DOHH2 (cell line): ENCODE results near the gene KCNA3.

Experiments
- H3F3A ChIP-seq: fragments of 200-600 bp; sonication (generic), shearing (Covaris generic); 2 replicates; pipeline ENCODE4 v1.6.0; 2016; ENCODE audit warnings: antibody characterized with exemption, mild to moderate bottlenecking; ENCODE audit not compliant: control insufficient read depth, insufficient read depth
- H3K27ac ChIP-seq: fragments of 200-600 bp; sonication (generic); 2 replicates; pipeline ENCODE4 v1.5.1; 2014; ENCODE audit warnings: low read depth, mild to moderate bottlenecking, low read length, moderate library complexity
- H3K27me3 ChIP-seq: fragments of 200-600 bp; sonication (generic); 2 replicates; pipeline ENCODE4 v1.6.1; 2014; ENCODE audit warnings: mild to moderate bottlenecking, low read length, mixed read lengths; ENCODE audit not compliant: control insufficient read depth
- H3K36me3 ChIP-seq: fragments of 200-600 bp; sonication (generic); 2 replicates; pipeline ENCODE4 v1.6.1; 2014; ENCODE audit warnings: mild to moderate bottlenecking, low read length, moderate library complexity, mixed read lengths; ENCODE audit not compliant: control insufficient read depth
- H3K4me1 ChIP-seq: fragments of 200-600 bp; sonication (generic); 2 replicates; pipeline ENCODE4 v1.6.1; 2014; ENCODE audit warnings: mild to moderate bottlenecking, low read length, mixed read lengths; ENCODE audit not compliant: control insufficient read depth
- H3K4me2 ChIP-seq: fragments of 200-600 bp; sonication (generic); 2 replicates; pipeline ENCODE4 v1.6.0; 2014; ENCODE audit warnings: mild to moderate bottlenecking, low read length, moderate library complexity
- H3K4me3 ChIP-seq: fragments of 200-600 bp; sonication (generic); 2 replicates; pipeline ENCODE4 v1.5.1; 2014; ENCODE audit warnings: mild to moderate bottlenecking, low read length, mixed read lengths
- H3K79me2 ChIP-seq: fragments of 200-600 bp; sonication (generic); 2 replicates; pipeline ENCODE4 v1.6.1; 2014; ENCODE audit warnings: mild to moderate bottlenecking, low read length, mixed read lengths; ENCODE audit not compliant: control insufficient read depth
- H3K9me2 ChIP-seq: fragments of 200-600 bp; sonication (generic); replicated peaks from 2 replicates; pipeline ENCODE4 v1.6.1; 2014; ENCODE audit warnings: mild to moderate bottlenecking, low read length, mixed read lengths; ENCODE audit not compliant: control insufficient read depth
- H3K9me3 ChIP-seq: fragments of 200-600 bp; sonication (generic); 2 replicates; pipeline ENCODE4 v1.6.1; 2014; ENCODE audit warnings: antibody characterized with exemption, low read length, mixed read lengths; ENCODE audit not compliant: control insufficient read depth, insufficient read depth
- H4K20me1 ChIP-seq: fragments of 200-600 bp; sonication (generic); 2 replicates; pipeline ENCODE4 v1.6.0; 2014; ENCODE audit warnings: low read depth, mild to moderate bottlenecking, antibody characterized with exemption, low read length, moderate library complexity; ENCODE audit not compliant: control insufficient read depth, insufficient read depth
- EZH2phosphoT487 ChIP-seq: fragments of 200-600 bp; sonication (generic); IDR thresholded peaks from 2 replicates; pipeline ENCODE4 v1.6.1; 2017; ENCODE audit warnings: borderline replicate concordance, mild to moderate bottlenecking, antibody characterized with exemption, low read length, moderate library complexity, mixed read lengths
- TF ChIP-seq, protein P1 (sequence below): fragments of 200-600 bp; sonication (generic); IDR thresholded peaks from one replicate; pipeline ENCODE4 v1.5.1; 2014; ENCODE audit warnings: antibody characterized with exemption, mild to moderate bottlenecking, low read depth, low read length; ENCODE audit not compliant: poor library complexity, severe bottlenecking

The KCNA3 gene

DNA sequence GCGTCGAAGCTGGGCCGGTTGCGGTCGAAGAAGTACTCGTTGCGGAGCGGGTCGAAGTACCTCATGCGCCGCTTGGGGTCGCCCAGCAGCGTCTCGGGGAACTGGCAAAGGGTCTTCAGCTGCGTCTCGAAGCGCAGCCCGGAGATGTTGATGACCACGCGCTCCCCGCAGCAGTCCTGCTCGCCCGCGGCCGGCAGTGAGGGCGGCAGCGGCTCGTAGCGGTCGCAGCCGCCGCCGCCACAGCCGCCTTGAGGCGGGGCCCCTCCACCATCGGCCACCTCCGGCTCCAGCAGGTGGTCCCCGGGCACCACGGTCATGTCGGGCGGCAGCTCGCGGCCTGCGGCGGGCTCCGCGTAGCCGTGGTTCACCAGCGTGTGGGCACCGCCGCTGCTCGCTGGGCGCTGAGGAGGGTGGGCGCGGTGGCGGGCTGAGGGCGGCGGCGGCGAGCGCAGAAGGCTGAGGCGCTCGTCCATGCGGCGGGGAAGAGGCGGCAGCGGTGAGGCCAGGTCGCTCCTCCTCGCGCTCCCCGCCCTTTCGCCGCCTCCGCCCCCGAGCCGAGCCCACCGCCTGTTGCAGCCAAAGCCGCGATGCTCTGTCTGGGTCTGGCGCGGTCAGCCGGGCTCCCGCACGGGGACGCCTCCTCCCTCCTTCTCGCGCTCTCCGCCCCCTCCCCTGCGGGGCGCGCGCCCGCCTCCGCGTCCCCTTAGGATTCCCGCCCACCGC lies at the start of gene KCNA3:
Gene KCNA3, minus strand, starts transcription at position 604 of the 723 bp plus-strand sequence. Its CDS starts 131 bp downstream, at position 473.
- H3K9me3 ChIP-seq, result no peaks in the 10 kb centered on the region
- H3K4me2 ChIP-seq, result peak within 1 kb of the TSS; percentile 79
- no peak for TF ChIP-seq EZH2phosphoT487
- TF ChIP-seq, protein P1, sequence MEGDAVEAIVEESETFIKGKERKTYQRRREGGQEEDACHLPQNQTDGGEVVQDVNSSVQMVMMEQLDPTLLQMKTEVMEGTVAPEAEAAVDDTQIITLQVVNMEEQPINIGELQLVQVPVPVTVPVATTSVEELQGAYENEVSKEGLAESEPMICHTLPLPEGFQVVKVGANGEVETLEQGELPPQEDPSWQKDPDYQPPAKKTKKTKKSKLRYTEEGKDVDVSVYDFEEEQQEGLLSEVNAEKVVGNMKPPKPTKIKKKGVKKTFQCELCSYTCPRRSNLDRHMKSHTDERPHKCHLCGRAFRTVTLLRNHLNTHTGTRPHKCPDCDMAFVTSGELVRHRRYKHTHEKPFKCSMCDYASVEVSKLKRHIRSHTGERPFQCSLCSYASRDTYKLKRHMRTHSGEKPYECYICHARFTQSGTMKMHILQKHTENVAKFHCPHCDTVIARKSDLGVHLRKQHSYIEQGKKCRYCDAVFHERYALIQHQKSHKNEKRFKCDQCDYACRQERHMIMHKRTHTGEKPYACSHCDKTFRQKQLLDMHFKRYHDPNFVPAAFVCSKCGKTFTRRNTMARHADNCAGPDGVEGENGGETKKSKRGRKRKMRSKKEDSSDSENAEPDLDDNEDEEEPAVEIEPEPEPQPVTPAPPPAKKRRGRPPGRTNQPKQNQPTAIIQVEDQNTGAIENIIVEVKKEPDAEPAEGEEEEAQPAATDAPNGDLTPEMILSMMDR, result no peak
- H4K20me1 ChIP-seq, result no peaks in the 10 kb centered on the region
- H3K36me3 ChIP-seq, result no peaks in the 10 kb centered on the region
- H3K79me2 ChIP-seq, result peaks cover 11% of the 10 kb centered on the region
- peaks cover 10% of the 10 kb centered on the region for H3F3A ChIP-seq
- no peaks in the 10 kb centered on the region for H3K9me2 ChIP-seq
- H3K4me1 ChIP-seq, result peaks cover 77% of the 10 kb centered on the region
- H3K27me3 ChIP-seq, result no peaks in the 10 kb centered on the region
- no peak within 1 kb of the TSS for H3K27ac ChIP-seq
- peak within 1 kb of the TSS; percentile 74 for H3K4me3 ChIP-seq

DNA sequence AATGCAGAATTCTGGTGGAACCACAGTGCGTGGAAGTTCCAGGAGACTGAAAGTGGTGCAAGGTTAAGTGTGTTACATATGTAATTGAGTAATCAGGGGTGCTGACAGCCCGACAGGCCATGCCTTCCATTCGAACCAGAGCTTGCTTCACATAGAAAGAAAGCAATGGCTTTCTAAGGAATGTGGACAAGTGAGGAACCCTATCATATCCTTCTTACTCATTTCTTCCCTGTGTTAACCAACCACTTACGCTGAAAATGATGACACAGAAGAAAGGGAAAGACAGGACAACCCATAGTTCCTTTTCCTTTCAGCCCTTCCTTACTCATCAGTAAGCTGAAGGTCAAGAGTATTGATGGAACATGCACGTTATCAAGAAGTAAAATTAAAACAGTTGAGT lies 48.1 kb upstream of the KCNA3 start:
- peaks cover 21% of the 10 kb centered on the region for H3F3A ChIP-seq
- no peaks in the 10 kb centered on the region for H3K9me3 ChIP-seq
- H3K4me3 ChIP-seq, result no peak overlapping the region
- H3K9me2 ChIP-seq, result no peaks in the 10 kb centered on the region
- H3K4me2 ChIP-seq, result no peak overlapping the region
- H4K20me1 ChIP-seq, result no peaks in the 10 kb centered on the region
- H3K27ac ChIP-seq, result no peak overlapping the region
- no peaks in the 10 kb centered on the region for H3K36me3 ChIP-seq
- no peaks in the 10 kb centered on the region for H3K79me2 ChIP-seq
- TF ChIP-seq, protein P1, result no peak
- TF ChIP-seq EZH2phosphoT487, result no peak
- no peaks in the 10 kb centered on the region for H3K27me3 ChIP-seq
- peaks cover 23% of the 10 kb centered on the region for H3K4me1 ChIP-seq

DNA sequence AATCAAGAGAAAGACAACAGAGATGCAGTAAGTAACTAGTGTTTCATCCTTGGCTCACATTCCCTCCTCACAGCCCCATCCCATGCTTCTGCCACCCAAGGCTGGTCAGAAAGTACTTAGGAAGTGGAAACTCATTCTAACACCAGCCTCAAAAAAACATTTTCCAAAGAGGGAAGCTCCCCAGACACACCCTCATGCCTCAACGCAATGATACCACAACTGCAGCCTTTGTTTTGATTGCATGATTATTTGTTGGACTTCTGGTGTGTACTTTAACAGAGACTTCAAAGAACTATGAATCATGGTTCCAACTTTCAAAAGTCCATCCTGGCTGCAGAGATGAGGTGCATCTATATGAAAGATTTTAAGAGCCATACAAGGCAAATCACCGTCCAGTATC lies 45.2 kb upstream of the KCNA3 start:
- Histone ChIP-seq H4K20me1 (no peaks in the 10 kb centered on the region), H3K4me3 (no peak overlapping the region), H3K4me1 (no peaks in the 10 kb centered on the region), H3K36me3 (no peaks in the 10 kb centered on the region), H3K9me3 (no peaks in the 10 kb centered on the region), H3K9me2 (no peaks in the 10 kb centered on the region), H3K4me2 (no peak overlapping the region), H3K27me3 (no peaks in the 10 kb centered on the region), H3K79me2 (no peaks in the 10 kb centered on the region), H3K27ac (no peak overlapping the region), H3F3A (no peaks in the 10 kb centered on the region)
- no peak for TF ChIP-seq EZH2phosphoT487
- TF ChIP-seq, protein P1, result no peak
